CD14-positive monocyte (primary cell): ENCODE results near the gene THBS1. TPM values are rescaled to one million over a fixed set of nuclear protein-coding genes. Genes with fewer than 3 reads are reported as not detected.

ENCODE experiments used
- DNase-seq, 3 donors: peaks; one replicate each; pipeline ENCODE4 v3.0.0-alpha.2; 2011 to 2022
- H2AFZ ChIP-seq: 2 replicates; pipeline ENCODE4 v1.6.0; 2012; ENCODE audit warnings: mild to moderate bottlenecking, low read depth, low read length, inconsistent platforms; ENCODE audit not compliant: insufficient read depth, poor library complexity, severe bottlenecking
- H3K27ac ChIP-seq, 2 donors: 1 replicate in 1 of 2; 2 replicates in 1 of 2; pipeline ENCODE4 v1.5.1; 2012 to 2013; ENCODE audit warnings: low read length in 2 of 2, control low read depth in 1 of 2, inconsistent platforms in 1 of 2, low read depth in 1 of 2, mild to moderate bottlenecking in 1 of 2
- H3K27me3 ChIP-seq, 2 donors: one replicate each; pipeline versions ENCODE4 v1.6.0 to v1.6.1; 2011 to 2013; ENCODE audit warnings: low read length in 2 of 2; ENCODE audit not compliant: control insufficient read depth in 2 of 2, insufficient read depth in 2 of 2
- H3K36me3 ChIP-seq, 2 donors: replicated peaks in 1 of 2; 1 replicate in 1 of 2; 2 replicates in 1 of 2; pipeline versions ENCODE4 v1.5.1 to v1.6.1; 2012 to 2013; ENCODE audit warnings: low read length in 2 of 2, control low read depth in 1 of 2, inconsistent platforms in 1 of 2, mild to moderate bottlenecking in 1 of 2; ENCODE audit not compliant: insufficient read depth in 2 of 2, control insufficient read depth in 1 of 2
- H3K4me1 ChIP-seq, 2 donors: 1 replicate in 1 of 2; 2 replicates in 1 of 2; pipeline versions ENCODE4 v1.5.1 to v1.6.1; 2012 to 2013; ENCODE audit warnings: low read length in 2 of 2, control low read depth in 1 of 2, inconsistent platforms in 1 of 2, mild to moderate bottlenecking in 1 of 2, moderate library complexity in 1 of 2; ENCODE audit not compliant: insufficient read depth in 2 of 2, control insufficient read depth in 1 of 2
- H3K4me2 ChIP-seq: replicated peaks from 2 replicates; pipeline ENCODE3; 2012; ENCODE audit warnings: low read length, moderate library complexity, mild to moderate bottlenecking; ENCODE audit not compliant: poor library complexity, severe bottlenecking; ENCODE audit errors: extremely low read depth
- H3K4me3 ChIP-seq, 3 experiments: fragments of 200-600 bp in 1 of 3; sonication (generic) in 1 of 3; replicated peaks in 1 of 3; 1 replicate in 2 of 3; 2 replicates in 1 of 3; pipeline ENCODE4 v1.5.1; 2011 to 2013; ENCODE audit warnings: low read length in 3 of 3, mild to moderate bottlenecking in 3 of 3, control low read depth in 2 of 3, low read depth in 2 of 3, inconsistent platforms in 1 of 3, moderate library complexity in 1 of 3
- H3K79me2 ChIP-seq: 2 replicates; pipeline ENCODE4 v1.6.0; 2012; ENCODE audit warnings: mild to moderate bottlenecking, control low read depth, inconsistent platforms, low read length, moderate library complexity; ENCODE audit not compliant: insufficient read depth
- H3K9ac ChIP-seq: 2 replicates; pipeline ENCODE4 v1.6.0; 2017; ENCODE audit warnings: low read length, mild to moderate bottlenecking; ENCODE audit not compliant: insufficient read depth, poor library complexity, severe bottlenecking
- H3K9me3 ChIP-seq, 2 donors: replicated peaks in 1 of 2; 1 replicate in 1 of 2; 2 replicates in 1 of 2; pipeline versions ENCODE4 v1.5.1 to v1.6.1; 2012 to 2013; ENCODE audit warnings: low read length in 2 of 2, control low read depth in 1 of 2; ENCODE audit not compliant: control insufficient read depth in 1 of 2, insufficient read depth in 1 of 2
- H4K20me1 ChIP-seq: 2 replicates; pipeline ENCODE4 v1.6.0; 2012; ENCODE audit warnings: mild to moderate bottlenecking, low read length, control low read depth, moderate library complexity; ENCODE audit not compliant: insufficient read depth
- H3K27ac Mint-ChIP-seq, 7 donors: one replicate each; pipeline ENCODE4 v1.8.0; 2020; ENCODE audit warnings: mild to moderate bottlenecking in 7 of 7, mixed read lengths in 7 of 7, moderate library complexity in 6 of 7, inconsistent platforms in 2 of 7
- H3K27me3 Mint-ChIP-seq, 3 donors: one replicate each; pipeline ENCODE4 v1.8.0; 2021 to 2022; ENCODE audit warnings: low read depth in 3 of 3, mild to moderate bottlenecking in 3 of 3, mixed read lengths in 3 of 3, moderate library complexity in 3 of 3, inconsistent platforms in 1 of 3
- H3K36me3 Mint-ChIP-seq, 2 donors: one replicate each; pipeline ENCODE4 v1.8.0; 2020; ENCODE audit warnings: mixed read lengths in 2 of 2, inconsistent platforms in 1 of 2, mild to moderate bottlenecking in 1 of 2
- H3K4me1 Mint-ChIP-seq: one replicate; pipeline ENCODE4 v1.8.0; 2020; ENCODE audit warnings: mild to moderate bottlenecking, mixed read lengths
- H3K4me3 Mint-ChIP-seq, 2 donors: one replicate each; pipeline ENCODE4 v1.8.0; 2020; ENCODE audit warnings: mild to moderate bottlenecking in 2 of 2, mixed read lengths in 2 of 2, moderate library complexity in 1 of 2
- H3K9me3 Mint-ChIP-seq, 7 donors: one replicate each; pipeline ENCODE4 v1.8.0; 2020 to 2022; ENCODE audit warnings: mixed read lengths in 7 of 7, mild to moderate bottlenecking in 6 of 7, moderate library complexity in 6 of 7, inconsistent platforms in 2 of 7
- CTCF ChIP-seq: fragments of 200-600 bp; IDR thresholded peaks from one replicate; pipeline ENCODE4 v1.8.0; 2022; ENCODE audit warnings: antibody characterized with exemption, mild to moderate bottlenecking
- WGBS: methylation state at CpG from one replicate; pipeline ENCODE4 v1.1.5; 2013; ENCODE audit warnings: missing lambda C conversion rate; ENCODE audit not compliant: insufficient coverage; 5-methylcytosine and 5-hydroxymethylcytosine counted together
- intact Hi-C, 2 donors: fragments of 100-400 bp; cut with micrococcal nuclease; formaldehyde crosslinking; loops; one replicate each; pipeline versions ENCODE4 v1.15.0 to v1.15.1; 2023
- polyA plus RNA-seq, 3 donors: library from polyadenylated mRNA; depleted of rRNA in 1 of 3; unstranded in 2 of 3; stranded (reverse) in 1 of 3; fragments of 300-500 nt in 2 of 3; fragments of >200 nt in 1 of 3; fragmentation: Illumina TruSeq in 2 of 3; gene quantifications; 1 replicate in 2 of 3; 2 replicates in 1 of 3; pipeline ENCODE4 v1.2.3, GENCODE V29; 2012 to 2021

Gene THBS1
- polyA plus RNA-seq, 3 donors, result 0.52 to 151 (median 55.4) TPM

- no peak for TF ChIP-seq CTCF
- Histone ChIP-seq H3K9ac (no peak overlapping the region), H2AFZ (no peak overlapping the region), H3K4me3 (no peak overlapping the region), H4K20me1 (peaks cover 44% of the 10 kb centered on the region), H3K9me3 (no peaks in the 10 kb centered on the region), H3K4me2 (no peak overlapping the region), H3K4me1 (peaks cover 0 to 3% of the 10 kb centered on the region in 2 donors), H3K27me3 (peaks cover 0 to 2% of the 10 kb centered on the region in 2 donors), H3K36me3 (peaks cover 35 to 100% of the 10 kb centered on the region in 2 donors), H3K27ac (no peak overlapping the region), H3K79me2 (no peaks in the 10 kb centered on the region)
- no peak for DNase-seq
- peaks cover 97 to 100% of the 10 kb centered on the region in 2 donors for H3K36me3 Mint-ChIP-seq
- peak overlapping the region in 2 of 7 donors; percentile 46 to 58 for H3K27ac Mint-ChIP-seq
- no peaks in the 10 kb centered on the region for H3K9me3 Mint-ChIP-seq
- H3K4me3 Mint-ChIP-seq, result peak overlapping the region in 1 of 2 donors; percentile 17
- intact Hi-C loops, result loop anchor here (10.0 kb wide), 2 partner anchors 167 to 413 kb away; no protein-coding TSS in a partner anchor
- peaks cover 1 to 14% (median 10%) of the 10 kb centered on the region in 3 donors for H3K27me3 Mint-ChIP-seq
- 91% methylated on average over 8 of the region's 13 CpGs for WGBS
- H3K4me1 Mint-ChIP-seq, result peaks cover 13% of the 10 kb centered on the region
These were observed 7.1 kb downstream of the THBS1 start for GRCh38 chr15:39587731-39588530.

- intact Hi-C loops, result loop anchor here (10.0 kb wide), 2 partner anchors 166 to 414 kb away; no protein-coding TSS in a partner anchor
- no peak for DNase-seq
- H3K4me1 Mint-ChIP-seq, result peaks cover 6% of the 10 kb centered on the region
- Histone ChIP-seq H3K79me2 (no peaks in the 10 kb centered on the region), H3K9ac (no peak overlapping the region), H3K9me3 (no peaks in the 10 kb centered on the region), H3K36me3 (peaks cover 41 to 100% of the 10 kb centered on the region in 2 donors), H4K20me1 (peaks cover 42% of the 10 kb centered on the region), H3K4me3 (no peak overlapping the region), H3K4me1 (no peaks in the 10 kb centered on the region), H3K4me2 (no peak overlapping the region), H2AFZ (no peak overlapping the region), H3K27me3 (no peaks in the 10 kb centered on the region), H3K27ac (no peak overlapping the region)
- peaks cover 1 to 11% (median 5%) of the 10 kb centered on the region in 3 donors for H3K27me3 Mint-ChIP-seq
- 95% methylated on average over 10 of the region's 13 CpGs for WGBS
- H3K4me3 Mint-ChIP-seq, result no peak overlapping the region
- H3K9me3 Mint-ChIP-seq, result no peaks in the 10 kb centered on the region
- no peak for TF ChIP-seq CTCF
- H3K36me3 Mint-ChIP-seq, result peaks cover 97 to 100% of the 10 kb centered on the region in 2 donors
- H3K27ac Mint-ChIP-seq, result peak overlapping the region in 1 of 7 donors; percentile 38
These were observed 7.8 kb downstream of the THBS1 start for GRCh38 chr15:39588531-39589192.
